Measurements from ENCODE around the gene EIF4G1. TPM values are rescaled to one million over a fixed set of nuclear protein-coding genes. Genes with fewer than 3 reads are reported as not detected.

Gene EIF4G1
- total and polyA plus RNA-seq, 7 donors = 395 to 787 (median 628) TPM

GRCh38 chr3:184336547-184337398 is 22.4 kb downstream of the EIF4G1 start:
- H3K4me3 ChIP-seq = peak overlapping the region; percentile 79
- TF ChIP-seq CTCF (IDR thresholded peaks at IDR 0.05) = no peak
- H3K27ac ChIP-seq = peak overlapping the region; percentile 90
- 4 to 8% (median 5%) methylated on average over 17 of the region's 17 CpGs for WGBS, 3 donors
- H3K27me3 ChIP-seq (ENCODE audit: insufficient read depth in 3 of 3, low read length in 2 of 3) = no peaks in the 10 kb centered on the region
- H3K9me3 ChIP-seq = no peaks in the 10 kb centered on the region
- DNase-seq (peak in 1 of 2 donors; percentile 62), ATAC-seq (peak; percentile 38 to 71 (median 52))
- intact Hi-C loops (cut with DNase I) = no loop called here
- H3K4me1 ChIP-seq = peaks cover 57% of the 10 kb centered on the region
- peaks cover 0 to 39% of the 10 kb centered on the region in 2 donors for H3K36me3 ChIP-seq (ENCODE audit: insufficient read depth in 1 of 2, low read depth in 1 of 2)

- Histone ChIP-seq H3K9me3 (no peaks in the 10 kb centered on the region), H3K4me3 (peak within 1 kb of the TSS; percentile 79), H3K27me3 (ENCODE audit: insufficient read depth in 3 of 3, low read length in 2 of 3) (no peaks in the 10 kb centered on the region), H3K36me3 (ENCODE audit: insufficient read depth in 1 of 2, low read depth in 1 of 2) (peaks cover 0 to 39% of the 10 kb centered on the region in 2 donors), H3K27ac (peak within 1 kb of the TSS; percentile 90), H3K4me1 (peaks cover 52% of the 10 kb centered on the region)
- peak; percentile 1 to 48 (median 26) for ATAC-seq
- intact Hi-C loops (cut with DNase I) = no loop called here
- WGBS, 3 donors = 10 to 15% (median 12%) methylated on average over 6 of the region's 6 CpGs
- DNase-seq = peak; percentile 66 to 78
- no peak for TF ChIP-seq CTCF (IDR thresholded peaks at IDR 0.05)
Measured at GRCh38 chr3:184337399-184337714, 23.0 kb downstream of the EIF4G1 start, which contains the start of gene FAM131A. TSS of gene FAM131A (plus strand) at chr3:184337600. CDS start at chr3:184337631, 31 bp downstream.

- Histone ChIP-seq H3K36me3 (ENCODE audit: insufficient read depth in 1 of 2, low read depth in 1 of 2) (peaks cover 0 to 39% of the 10 kb centered on the region in 2 donors), H3K27me3 (ENCODE audit: insufficient read depth in 3 of 3, low read length in 2 of 3) (no peaks in the 10 kb centered on the region), H3K27ac (peak overlapping the region; percentile 90), H3K4me1 (peaks cover 48% of the 10 kb centered on the region), H3K9me3 (no peaks in the 10 kb centered on the region), H3K4me3 (peak overlapping the region; percentile 79)
- no peak for ATAC-seq
- TF ChIP-seq CTCF (IDR thresholded peaks at IDR 0.05) = no peak
- no peak for DNase-seq
- WGBS, 3 donors = 63 to 75% (median 70%) methylated on average over 6 to 7 of the region's 7 CpGs
- intact Hi-C loops (cut with DNase I) = no loop called here
Measured at GRCh38 chr3:184337981-184338380, 23.6 kb downstream of the EIF4G1 start.

- Histone ChIP-seq H3K27ac (peak overlapping the region; percentile 90), H3K4me1 (peaks cover 42% of the 10 kb centered on the region), H3K4me3 (peak overlapping the region; percentile 79), H3K27me3 (ENCODE audit: insufficient read depth in 3 of 3, low read length in 2 of 3) (no peaks in the 10 kb centered on the region), H3K9me3 (no peaks in the 10 kb centered on the region), H3K36me3 (ENCODE audit: insufficient read depth in 1 of 2, low read depth in 1 of 2) (peaks cover 0 to 37% of the 10 kb centered on the region in 2 donors)
- DNase-seq (peak; percentile 85 to 88), ATAC-seq (peak in 1 of 4 donors; percentile 4)
- intact Hi-C loops (cut with DNase I) = no loop called here
- TF ChIP-seq CTCF (IDR thresholded peaks at IDR 0.05) = no peak
- 9 to 29% (median 22%) methylated on average over 26 to 37 of the region's 37 CpGs for WGBS, 3 donors
Measured at GRCh38 chr3:184338511-184338945, 24.1 kb downstream of the EIF4G1 start.
